ENCODE measurements around the gene FAM216B. TPM values are rescaled to one million over a fixed set of nuclear protein-coding genes. Genes with fewer than 3 reads are reported as not detected.

FAM216B gene
- not detected in 2 replicates for total RNA-seq (2011; cell fraction: chromatin; rRNA removed; ENCODE audit: low replicate concordance)
- not detected in 2 replicates for total RNA-seq (2011; cell fraction: nucleolus; rRNA removed)
- not detected in 2 replicates for total RNA-seq (2011; cell fraction: nucleoplasm; rRNA removed)
- total RNA-seq (2014; rRNA removed) (not detected in 2 replicates), total RNA-seq (2014; rRNA removed; fragmentation: Illumina TruSeq; extraction: Trizol) (not detected in 2 replicates), total RNA-seq (2015; rRNA removed; fragmentation: Illumina TruSeq; extraction: Trizol) (not detected in 2 replicates), total RNA-seq (2021) (not detected in 2 replicates), polyA plus RNA-seq (2011; rRNA removed) (not detected in 2 replicates), polyA plus RNA-seq (2014; fragmentation: Illumina TruSeq; extraction: Trizol) (not detected in 2 replicates), polyA plus RNA-seq (2014; fragmentation: Nextera tagmentation; extraction: Ambion mirVana) (not detected), polyA plus RNA-seq (2014; rRNA removed) (not detected in 2 replicates), polyA minus RNA-seq (2011; rRNA and poly(A)+ RNA removed) (not detected in 2 replicates), Bru-seq, nascent RNA (not detected), BruChase-seq, experiment 1, labeled RNA remaining after a 2-hour chase (not detected), BruChase-seq, experiment 2, labeled RNA remaining after a 6-hour chase (not detected)
- not detected in 2 replicates for polyA plus RNA-seq (2011; cell fraction: cytosol; rRNA removed)
- polyA plus RNA-seq (2011; cell fraction: nucleus; rRNA removed), result not detected in 2 replicates
- not detected in 2 replicates for polyA plus RNA-seq (2012)
- polyA minus RNA-seq (2011; cell fraction: cytosol; rRNA and poly(A)+ RNA removed), result not detected in 2 replicates
- not detected in 2 replicates for polyA minus RNA-seq (2011; cell fraction: nucleus; rRNA and poly(A)+ RNA removed)
- long read RNA-seq, experiment 1, result 0 reads
- long read RNA-seq, experiment 2, result 0 reads
- long read RNA-seq, experiment 3, result 0 reads

DNA sequence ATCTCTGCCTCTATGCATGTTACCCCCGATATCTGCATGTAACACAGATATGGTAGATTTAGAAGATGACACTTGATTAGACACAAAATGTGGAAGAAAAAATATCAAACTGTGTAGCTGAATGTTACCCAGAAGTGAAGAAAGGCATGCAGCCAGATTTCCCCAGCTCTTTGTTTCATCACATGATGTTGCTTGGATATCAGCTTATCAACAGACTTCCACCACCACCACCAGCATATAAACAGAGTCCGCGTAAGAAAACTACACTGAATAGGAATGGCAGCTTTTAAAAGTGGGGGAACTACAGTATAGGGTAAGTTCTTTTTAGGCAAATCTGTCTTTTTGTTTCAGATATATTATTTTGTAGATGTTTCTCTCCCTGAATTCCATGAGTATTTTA is at the start of gene FAM216B:
Gene FAM216B (plus strand): TSS at position 233 of the 400 bp plus-strand sequence. CDS start 2,484 bp downstream, outside the sequence.
- in situ Hi-C loops (cut with MboI) (no loop called here), intact Hi-C loops (cut with micrococcal nuclease) (no loop called here)
- Histone ChIP-seq H3K4me1 (replicated peaks in 1 of 2; ENCODE audit: control insufficient read depth in 2 of 2, insufficient read depth in 2 of 2, low read length in 2 of 2) (no peaks in the 10 kb centered on the region), H3K36me3 (ENCODE audit: control insufficient read depth, insufficient read depth, low read length) (no peaks in the 10 kb centered on the region), H3K9me3 (replicated peaks; ENCODE audit: control insufficient read depth, insufficient read depth, low read depth, low read length) (no peaks in the 10 kb centered on the region), H3K9ac (ENCODE audit: insufficient read depth in 1 of 2, low read depth in 2 of 2, low read length in 2 of 2) (no peak within 1 kb of the TSS), H3K4me2 (ENCODE audit: insufficient read depth, low read length) (no peak within 1 kb of the TSS), H3K27me3 (ENCODE audit: control insufficient read depth in 2 of 2, insufficient read depth in 2 of 2, low read length in 2 of 2) (no peaks in the 10 kb centered on the region), H4K20me1 (replicated peaks; ENCODE audit: control insufficient read depth, insufficient read depth, low read length) (no peaks in the 10 kb centered on the region), H3K27ac (ENCODE audit: extremely low read depth, low read depth, low read length) (no peak within 1 kb of the TSS), H2AFZ (ENCODE audit: low read depth, low read length) (no peak within 1 kb of the TSS), H3K9me1 (ENCODE audit: control insufficient read depth, insufficient read depth, low read length) (no peaks in the 10 kb centered on the region), H3K79me2 (ENCODE audit: control insufficient read depth, insufficient read depth, low read length) (no peaks in the 10 kb centered on the region), H3K4me3 (no peak within 1 kb of the TSS)
- 43% methylated on average over 3 of the region's 3 CpGs for WGBS (ENCODE audit: insufficient coverage, low coverage, missing lambda C conversion rate)
- no TSS peak for BruUV-seq (replicated peaks)
- no peak for DNase-seq (ENCODE audit: extremely low read depth in 1 of 4, low spot score in 3 of 4)
- TF ChIP-seq, protein P1, sequence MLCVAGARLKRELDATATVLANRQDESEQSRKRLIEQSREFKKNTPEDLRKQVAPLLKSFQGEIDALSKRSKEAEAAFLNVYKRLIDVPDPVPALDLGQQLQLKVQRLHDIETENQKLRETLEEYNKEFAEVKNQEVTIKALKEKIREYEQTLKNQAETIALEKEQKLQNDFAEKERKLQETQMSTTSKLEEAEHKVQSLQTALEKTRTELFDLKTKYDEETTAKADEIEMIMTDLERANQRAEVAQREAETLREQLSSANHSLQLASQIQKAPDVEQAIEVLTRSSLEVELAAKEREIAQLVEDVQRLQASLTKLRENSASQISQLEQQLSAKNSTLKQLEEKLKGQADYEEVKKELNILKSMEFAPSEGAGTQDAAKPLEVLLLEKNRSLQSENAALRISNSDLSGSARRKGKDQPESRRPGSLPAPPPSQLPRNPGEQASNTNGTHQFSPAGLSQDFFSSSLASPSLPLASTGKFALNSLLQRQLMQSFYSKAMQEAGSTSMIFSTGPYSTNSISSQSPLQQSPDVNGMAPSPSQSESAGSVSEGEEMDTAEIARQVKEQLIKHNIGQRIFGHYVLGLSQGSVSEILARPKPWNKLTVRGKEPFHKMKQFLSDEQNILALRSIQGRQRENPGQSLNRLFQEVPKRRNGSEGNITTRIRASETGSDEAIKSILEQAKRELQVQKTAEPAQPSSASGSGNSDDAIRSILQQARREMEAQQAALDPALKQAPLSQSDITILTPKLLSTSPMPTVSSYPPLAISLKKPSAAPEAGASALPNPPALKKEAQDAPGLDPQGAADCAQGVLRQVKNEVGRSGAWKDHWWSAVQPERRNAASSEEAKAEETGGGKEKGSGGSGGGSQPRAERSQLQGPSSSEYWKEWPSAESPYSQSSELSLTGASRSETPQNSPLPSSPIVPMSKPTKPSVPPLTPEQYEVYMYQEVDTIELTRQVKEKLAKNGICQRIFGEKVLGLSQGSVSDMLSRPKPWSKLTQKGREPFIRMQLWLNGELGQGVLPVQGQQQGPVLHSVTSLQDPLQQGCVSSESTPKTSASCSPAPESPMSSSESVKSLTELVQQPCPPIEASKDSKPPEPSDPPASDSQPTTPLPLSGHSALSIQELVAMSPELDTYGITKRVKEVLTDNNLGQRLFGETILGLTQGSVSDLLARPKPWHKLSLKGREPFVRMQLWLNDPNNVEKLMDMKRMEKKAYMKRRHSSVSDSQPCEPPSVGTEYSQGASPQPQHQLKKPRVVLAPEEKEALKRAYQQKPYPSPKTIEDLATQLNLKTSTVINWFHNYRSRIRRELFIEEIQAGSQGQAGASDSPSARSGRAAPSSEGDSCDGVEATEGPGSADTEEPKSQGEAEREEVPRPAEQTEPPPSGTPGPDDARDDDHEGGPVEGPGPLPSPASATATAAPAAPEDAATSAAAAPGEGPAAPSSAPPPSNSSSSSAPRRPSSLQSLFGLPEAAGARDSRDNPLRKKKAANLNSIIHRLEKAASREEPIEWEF (CRISPR knock-in tag; IDR thresholded peaks at IDR 0.05), result no peak
- TF ChIP-seq, protein P2, sequence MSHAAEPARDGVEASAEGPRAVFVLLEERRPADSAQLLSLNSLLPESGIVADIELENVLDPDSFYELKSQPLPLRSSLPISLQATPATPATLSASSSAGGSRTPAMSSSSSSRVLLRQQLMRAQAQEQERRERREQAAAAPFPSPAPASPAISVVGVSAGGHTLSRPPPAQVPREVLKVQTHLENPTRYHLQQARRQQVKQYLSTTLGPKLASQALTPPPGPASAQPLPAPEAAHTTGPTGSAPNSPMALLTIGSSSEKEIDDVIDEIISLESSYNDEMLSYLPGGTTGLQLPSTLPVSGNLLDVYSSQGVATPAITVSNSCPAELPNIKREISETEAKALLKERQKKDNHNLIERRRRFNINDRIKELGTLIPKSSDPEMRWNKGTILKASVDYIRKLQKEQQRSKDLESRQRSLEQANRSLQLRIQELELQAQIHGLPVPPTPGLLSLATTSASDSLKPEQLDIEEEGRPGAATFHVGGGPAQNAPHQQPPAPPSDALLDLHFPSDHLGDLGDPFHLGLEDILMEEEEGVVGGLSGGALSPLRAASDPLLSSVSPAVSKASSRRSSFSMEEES (CRISPR knock-in tag; IDR thresholded peaks at IDR 0.05), result no peak
- no peak for TF ChIP-seq PCBP2 (IDR thresholded peaks at IDR 0.05; ENCODE audit: low read depth, low read length, poor library complexity, severe bottlenecking)
- no peak for TF ChIP-seq ZNF253 (CRISPR knock-in tag; conservative IDR thresholded peaks at IDR 0.05)
- no peak for FAIRE-seq
- ChIA-PET POLR2A (no interaction called here), CTCF (ENCODE audit: low intra/inter-chr PET ratio) (no interaction called here)
- no peak for ATAC-seq

Measured in K562 (cell line).